GM18508 (cell line): Measurements from ENCODE around the gene LPAR1.
"Not testable (repeated sequence)": the region's sequence is repeated elsewhere in the genome, so short reads cannot be mapped to it uniquely, and the experiment has no call there.

Experiments
- ATAC-seq: cut with Tn5 transposase; IDR thresholded peaks from one replicate; pipeline ENCODE4 v1.9.1; 2021; ENCODE audit warnings: moderate number of reproducible peaks; ENCODE audit not compliant: insufficient read depth, unreplicated experiment

Gene LPAR1

GRCh38 chr9:110837401-110838005 is 200.8 kb downstream of the LPAR1 start:
- peak; percentile 48 for ATAC-seq

GRCh38 chr9:110835859-110836271 is 202.4 kb downstream of the LPAR1 start:
- no peak for ATAC-seq

GRCh38 chr9:110835404-110835803 is 202.9 kb downstream of the LPAR1 start:
- ATAC-seq = no peak

- no peak for ATAC-seq
Observed at GRCh38 chr9:110832926-110833325, 205.3 kb downstream of the LPAR1 start.

GRCh38 chr9:110830495-110830894 is 207.8 kb downstream of the LPAR1 start:
- ATAC-seq = no peak

- ATAC-seq = no peak
Observed at GRCh38 chr9:110828264-110828663, 210.0 kb downstream of the LPAR1 start.

- not testable (repeated sequence) for ATAC-seq
Observed at GRCh38 chr9:110826400-110826799, 211.9 kb downstream of the LPAR1 start.

GRCh38 chr9:110825950-110826349 is 212.3 kb downstream of the LPAR1 start:
- no peak for ATAC-seq

GRCh38 chr9:110825129-110825528 is 213.1 kb downstream of the LPAR1 start:
- not testable (repeated sequence) for ATAC-seq
